ENCODE data around the gene SEC63.
"Not testable (repeated sequence)": the region's sequence is repeated elsewhere in the genome, so short reads cannot be mapped to it uniquely, and the experiment has no call there.

The SEC63 gene

GRCh38 chr6:107990587-107990986, 32.6 kb upstream of the SEC63 start:
- H3K27me3 ChIP-seq (ENCODE audit: control insufficient read depth, insufficient read depth, low read length, poor library complexity, severe bottlenecking); H3K4me3 ChIP-seq (ENCODE audit: insufficient read depth, low read depth, low read length); H3K36me3 ChIP-seq (ENCODE audit: control insufficient read depth, insufficient read depth, low read length); H3K9me3 ChIP-seq (ENCODE audit: control insufficient read depth, low read length); H3K4me1 ChIP-seq (ENCODE audit: control insufficient read depth, insufficient read depth, low read length); H3K27ac ChIP-seq (ENCODE audit: insufficient read depth, low read depth, low read length, poor library complexity, severe bottlenecking): not testable (repeated sequence)
- 86 to 90% methylated on average over 8 of the region's 8 CpGs for WGBS, 2 experiments

- no peaks in the 10 kb centered on the region for H3K9me3 ChIP-seq (ENCODE audit: control insufficient read depth, low read length)
Observed at GRCh38 chr6:107989166-107990094, 31.4 kb upstream of the SEC63 start.

GRCh38 chr6:107988570-107988969, 30.6 kb upstream of the SEC63 start:
- 46 to 47% methylated on average over 3 of the region's 3 CpGs for WGBS, 2 experiments
- no peak overlapping the region for H3K4me3 ChIP-seq (ENCODE audit: insufficient read depth, low read depth, low read length)
- no peak overlapping the region for H3K27ac ChIP-seq (ENCODE audit: insufficient read depth, low read depth, low read length, poor library complexity, severe bottlenecking)
- no peaks in the 10 kb centered on the region for H3K27me3 ChIP-seq (ENCODE audit: control insufficient read depth, insufficient read depth, low read length, poor library complexity, severe bottlenecking)
- H3K9me3 ChIP-seq (ENCODE audit: control insufficient read depth, low read length): no peaks in the 10 kb centered on the region
- H3K4me1 ChIP-seq (ENCODE audit: control insufficient read depth, insufficient read depth, low read length): no peaks in the 10 kb centered on the region
- no peaks in the 10 kb centered on the region for H3K36me3 ChIP-seq (ENCODE audit: control insufficient read depth, insufficient read depth, low read length)

More at GRCh38 chr6:107989166-107990094, 31.4 kb upstream of the SEC63 start:
- no peak overlapping the region for H3K4me3 ChIP-seq (ENCODE audit: insufficient read depth, low read depth, low read length)
- 71 to 78% methylated on average over 5 to 6 of the region's 6 CpGs for WGBS, 2 experiments
- H3K36me3 ChIP-seq (ENCODE audit: control insufficient read depth, insufficient read depth, low read length): no peaks in the 10 kb centered on the region
- no peak overlapping the region for H3K27ac ChIP-seq (ENCODE audit: insufficient read depth, low read depth, low read length, poor library complexity, severe bottlenecking)
- no peaks in the 10 kb centered on the region for H3K27me3 ChIP-seq (ENCODE audit: control insufficient read depth, insufficient read depth, low read length, poor library complexity, severe bottlenecking)
- no peaks in the 10 kb centered on the region for H3K4me1 ChIP-seq (ENCODE audit: control insufficient read depth, insufficient read depth, low read length)

GRCh38 chr6:107987805-107988204, 29.8 kb upstream of the SEC63 start:
- Histone ChIP-seq H3K4me1 (ENCODE audit: control insufficient read depth, insufficient read depth, low read length) (no peaks in the 10 kb centered on the region), H3K27ac (ENCODE audit: insufficient read depth, low read depth, low read length, poor library complexity, severe bottlenecking) (no peak overlapping the region), H3K9me3 (ENCODE audit: control insufficient read depth, low read length) (no peaks in the 10 kb centered on the region), H3K36me3 (ENCODE audit: control insufficient read depth, insufficient read depth, low read length) (no peaks in the 10 kb centered on the region), H3K4me3 (ENCODE audit: insufficient read depth, low read depth, low read length) (no peak overlapping the region), H3K27me3 (ENCODE audit: control insufficient read depth, insufficient read depth, low read length, poor library complexity, severe bottlenecking) (no peaks in the 10 kb centered on the region)
- WGBS, 2 experiments: 73 to 75% methylated on average over 3 of the region's 3 CpGs

- H3K9me3 ChIP-seq (ENCODE audit: control insufficient read depth, low read length): no peaks in the 10 kb centered on the region
- H3K4me3 ChIP-seq (ENCODE audit: insufficient read depth, low read depth, low read length): no peak overlapping the region
- H3K36me3 ChIP-seq (ENCODE audit: control insufficient read depth, insufficient read depth, low read length): no peaks in the 10 kb centered on the region
- H3K27ac ChIP-seq (ENCODE audit: insufficient read depth, low read depth, low read length, poor library complexity, severe bottlenecking): no peak overlapping the region
- WGBS, 2 experiments: 92% methylated on average over 14 of the region's 14 CpGs
- no peaks in the 10 kb centered on the region for H3K27me3 ChIP-seq (ENCODE audit: control insufficient read depth, insufficient read depth, low read length, poor library complexity, severe bottlenecking)
- H3K4me1 ChIP-seq (ENCODE audit: control insufficient read depth, insufficient read depth, low read length): no peaks in the 10 kb centered on the region
Observed at GRCh38 chr6:107985701-107986100, 27.7 kb upstream of the SEC63 start.

GRCh38 chr6:107983811-107984210, 25.8 kb upstream of the SEC63 start:
- 95 to 96% methylated on average over 4 of the region's 4 CpGs for WGBS, 2 experiments
- H3K4me1 ChIP-seq (ENCODE audit: control insufficient read depth, insufficient read depth, low read length): no peaks in the 10 kb centered on the region
- H3K4me3 ChIP-seq (ENCODE audit: insufficient read depth, low read depth, low read length): no peak overlapping the region
- H3K27me3 ChIP-seq (ENCODE audit: control insufficient read depth, insufficient read depth, low read length, poor library complexity, severe bottlenecking): no peaks in the 10 kb centered on the region
- no peak overlapping the region for H3K27ac ChIP-seq (ENCODE audit: insufficient read depth, low read depth, low read length, poor library complexity, severe bottlenecking)
- H3K9me3 ChIP-seq (ENCODE audit: control insufficient read depth, low read length): no peaks in the 10 kb centered on the region
- H3K36me3 ChIP-seq (ENCODE audit: control insufficient read depth, insufficient read depth, low read length): no peaks in the 10 kb centered on the region

GRCh38 chr6:107982486-107982885, 24.5 kb upstream of the SEC63 start:
- no peaks in the 10 kb centered on the region for H3K36me3 ChIP-seq (ENCODE audit: control insufficient read depth, insufficient read depth, low read length)
- H3K27ac ChIP-seq (ENCODE audit: insufficient read depth, low read depth, low read length, poor library complexity, severe bottlenecking): no peak overlapping the region
- H3K4me1 ChIP-seq (ENCODE audit: control insufficient read depth, insufficient read depth, low read length): no peaks in the 10 kb centered on the region
- WGBS, 2 experiments: 87 to 96% methylated on average over 1 of the region's 1 CpG
- H3K27me3 ChIP-seq (ENCODE audit: control insufficient read depth, insufficient read depth, low read length, poor library complexity, severe bottlenecking): no peaks in the 10 kb centered on the region
- H3K4me3 ChIP-seq (ENCODE audit: insufficient read depth, low read depth, low read length): no peak overlapping the region
- no peaks in the 10 kb centered on the region for H3K9me3 ChIP-seq (ENCODE audit: control insufficient read depth, low read length)

- 92 to 95% methylated on average over 5 to 6 of the region's 6 CpGs for WGBS, 2 experiments
- H3K36me3 ChIP-seq (ENCODE audit: control insufficient read depth, insufficient read depth, low read length): no peaks in the 10 kb centered on the region
- H3K9me3 ChIP-seq (ENCODE audit: control insufficient read depth, low read length): no peaks in the 10 kb centered on the region
- no peaks in the 10 kb centered on the region for H3K27me3 ChIP-seq (ENCODE audit: control insufficient read depth, insufficient read depth, low read length, poor library complexity, severe bottlenecking)
- no peak overlapping the region for H3K27ac ChIP-seq (ENCODE audit: insufficient read depth, low read depth, low read length, poor library complexity, severe bottlenecking)
- H3K4me1 ChIP-seq (ENCODE audit: control insufficient read depth, insufficient read depth, low read length): no peaks in the 10 kb centered on the region
- no peak overlapping the region for H3K4me3 ChIP-seq (ENCODE audit: insufficient read depth, low read depth, low read length)
Observed at GRCh38 chr6:107981695-107982094, 23.7 kb upstream of the SEC63 start.

GRCh38 chr6:107977283-107977682, 19.3 kb upstream of the SEC63 start:
- Histone ChIP-seq H3K27ac (ENCODE audit: insufficient read depth, low read depth, low read length, poor library complexity, severe bottlenecking) (no peak overlapping the region), H3K4me3 (ENCODE audit: insufficient read depth, low read depth, low read length) (no peak overlapping the region), H3K9me3 (ENCODE audit: control insufficient read depth, low read length) (no peaks in the 10 kb centered on the region), H3K27me3 (ENCODE audit: control insufficient read depth, insufficient read depth, low read length, poor library complexity, severe bottlenecking) (no peaks in the 10 kb centered on the region), H3K36me3 (ENCODE audit: control insufficient read depth, insufficient read depth, low read length) (no peaks in the 10 kb centered on the region), H3K4me1 (ENCODE audit: control insufficient read depth, insufficient read depth, low read length) (no peaks in the 10 kb centered on the region)
- WGBS, 2 experiments: 73 to 80% methylated on average over 1 of the region's 1 CpG

GRCh38 chr6:107976155-107976783, 18.3 kb upstream of the SEC63 start:
- Histone ChIP-seq H3K9me3 (ENCODE audit: control insufficient read depth, low read length) (no peaks in the 10 kb centered on the region), H3K27me3 (ENCODE audit: control insufficient read depth, insufficient read depth, low read length, poor library complexity, severe bottlenecking) (no peaks in the 10 kb centered on the region), H3K4me3 (ENCODE audit: insufficient read depth, low read depth, low read length) (no peak overlapping the region), H3K27ac (ENCODE audit: insufficient read depth, low read depth, low read length, poor library complexity, severe bottlenecking) (no peak overlapping the region), H3K4me1 (ENCODE audit: control insufficient read depth, insufficient read depth, low read length) (no peaks in the 10 kb centered on the region), H3K36me3 (ENCODE audit: control insufficient read depth, insufficient read depth, low read length) (no peaks in the 10 kb centered on the region)
- 94% methylated on average over 4 of the region's 4 CpGs for WGBS, 2 experiments

Measured in ectodermal cell (in vitro differentiated cells).